Neural cell (in vitro differentiated cells): Measurements from ENCODE around the gene MPP3. TPM values are rescaled to one million over a fixed set of nuclear protein-coding genes. Genes with fewer than 3 reads are reported as not detected.

ENCODE experiments used
- H2AFZ ChIP-seq: fragments of 200-600, 300-800 bp; sonication (generic), shearing (Covaris generic); 2 replicates; pipeline ENCODE4 v1.6.0; 2014; ENCODE audit warnings: low read depth, mild to moderate bottlenecking, antibody characterized with exemption, low read length, moderate library complexity
- H3F3A ChIP-seq: fragments of 200-600 bp; shearing (Covaris generic); 2 replicates; pipeline ENCODE4 v1.6.1; 2016; ENCODE audit warnings: mild to moderate bottlenecking, moderate library complexity, mixed read lengths, antibody characterized with exemption, low read length; ENCODE audit not compliant: insufficient read depth, poor library complexity, severe bottlenecking
- H3K27ac ChIP-seq: fragments of 200-600, 300-800 bp; sonication (generic), shearing (Covaris generic); 2 replicates; pipeline ENCODE4 v1.5.1; 2014; ENCODE audit warnings: mild to moderate bottlenecking, low read length, moderate library complexity
- H3K27me3 ChIP-seq: fragments of 300-800, 200-600 bp; sonication (generic), shearing (Covaris generic); 2 replicates; pipeline ENCODE4 v1.6.0; 2014; ENCODE audit warnings: mild to moderate bottlenecking, low read depth, low read length, moderate library complexity; ENCODE audit not compliant: insufficient read depth
- H3K36me3 ChIP-seq: fragments of 300-800, 200-600 bp; sonication (generic), shearing (Covaris generic); 2 replicates; pipeline ENCODE4 v1.5.1; 2014; ENCODE audit warnings: mild to moderate bottlenecking, antibody characterized with exemption, low read length, moderate library complexity; ENCODE audit not compliant: insufficient read depth
- H3K4me2 ChIP-seq: fragments of 300-800, 200-600 bp; sonication (generic), shearing (Covaris generic); 2 replicates; pipeline ENCODE4 v1.6.0; 2014; ENCODE audit warnings: mild to moderate bottlenecking, low read length
- H3K4me3 ChIP-seq: fragments of 300-800, 200-600 bp; sonication (generic), shearing (Covaris generic); 2 replicates; pipeline ENCODE4 v1.5.1; 2014; ENCODE audit warnings: mild to moderate bottlenecking, low read length, moderate library complexity
- H3K79me2 ChIP-seq: fragments of 200-600 bp; shearing (Covaris generic); replicated peaks from 2 replicates; pipeline ENCODE4 v1.6.0; 2014; ENCODE audit warnings: mild to moderate bottlenecking, low read length, moderate library complexity; ENCODE audit not compliant: insufficient read depth
- H3K9ac ChIP-seq: fragments of 300-800, 200-600 bp; sonication (generic), shearing (Covaris generic); 2 replicates; pipeline ENCODE4 v1.6.1; 2016; ENCODE audit warnings: mild to moderate bottlenecking, low read length, mixed read lengths
- H3K9me2 ChIP-seq: fragments of 200-600 bp; shearing (Covaris generic); 2 replicates; pipeline ENCODE4 v1.6.1; 2016; ENCODE audit warnings: mild to moderate bottlenecking, low read length, mixed read lengths; ENCODE audit not compliant: insufficient read depth
- H3K9me3 ChIP-seq: fragments of 200-600, 300-800 bp; sonication (generic), shearing (Covaris generic); 2 replicates; pipeline ENCODE4 v1.6.1; 2016; ENCODE audit warnings: mild to moderate bottlenecking, mixed run types, low read length, moderate library complexity, mixed read lengths
- H4K20me1 ChIP-seq: fragments of 200-600 bp; shearing (Covaris generic); 2 replicates; pipeline ENCODE4 v1.6.1; 2016; ENCODE audit warnings: mild to moderate bottlenecking, mixed run types; ENCODE audit not compliant: insufficient read depth
- EP300 ChIP-seq: fragments of 450-650 bp; conservative IDR thresholded peaks from 2 replicates; pipeline ENCODE4 v1.6.1; 2014; ENCODE audit warnings: antibody characterized with exemption, mild to moderate bottlenecking, moderate library complexity; ENCODE audit not compliant: poor library complexity, severe bottlenecking
- EZH2 ChIP-seq: fragments of 200-600, 300-800 bp; shearing (Covaris generic), sonication (generic); IDR thresholded peaks from 2 replicates; pipeline ENCODE4 v1.6.1; 2014; ENCODE audit warnings: antibody characterized with exemption, low read length, borderline replicate concordance, mild to moderate bottlenecking; ENCODE audit not compliant: insufficient read depth, poor library complexity, severe bottlenecking
- MXI1 ChIP-seq: fragments of 450-650 bp; conservative IDR thresholded peaks from 2 replicates; pipeline ENCODE4 v1.6.1; 2014; ENCODE audit warnings: antibody characterized with exemption, mild to moderate bottlenecking; ENCODE audit not compliant: poor library complexity, severe bottlenecking
- POLR2AphosphoS5 ChIP-seq: IDR thresholded peaks from 2 replicates; pipeline ENCODE4 v1.6.1; 2012
- RAD21 ChIP-seq: fragments of 450-650 bp; conservative IDR thresholded peaks from 2 replicates; pipeline ENCODE4 v1.6.1; 2014; ENCODE audit warnings: antibody characterized with exemption, mild to moderate bottlenecking, moderate library complexity
- SMC3 ChIP-seq: fragments of 450-650 bp; conservative IDR thresholded peaks from 2 replicates; pipeline ENCODE4 v1.6.1; 2014; ENCODE audit warnings: antibody characterized with exemption, mild to moderate bottlenecking, moderate library complexity; ENCODE audit not compliant: poor library complexity
- TAF1 ChIP-seq: IDR thresholded peaks from 2 replicates; pipeline ENCODE4 v1.6.1; 2012; ENCODE audit warnings: low read depth
- polyA plus RNA-seq: library from polyadenylated mRNA; depleted of rRNA; stranded (reverse); fragments of >200 nt; gene quantifications from 2 replicates; pipeline ENCODE4 v1.2.3, GENCODE V29; 2014
- TF ChIP-seq, protein P1 (sequence below): fragments of 450-650 bp; IDR thresholded peaks from 2 replicates; pipeline ENCODE4 v1.5.1; 2014; ENCODE audit warnings: antibody characterized with exemption, mild to moderate bottlenecking, moderate library complexity; ENCODE audit not compliant: poor library complexity, severe bottlenecking
- TF ChIP-seq, protein P2 (sequence below): IDR thresholded peaks from 2 replicates; pipeline ENCODE4 v1.6.1; 2012; ENCODE audit warnings: borderline replicate concordance

MPP3 gene
- polyA plus RNA-seq, 1 donor from 2014 or later, result 48.1 TPM

DNA sequence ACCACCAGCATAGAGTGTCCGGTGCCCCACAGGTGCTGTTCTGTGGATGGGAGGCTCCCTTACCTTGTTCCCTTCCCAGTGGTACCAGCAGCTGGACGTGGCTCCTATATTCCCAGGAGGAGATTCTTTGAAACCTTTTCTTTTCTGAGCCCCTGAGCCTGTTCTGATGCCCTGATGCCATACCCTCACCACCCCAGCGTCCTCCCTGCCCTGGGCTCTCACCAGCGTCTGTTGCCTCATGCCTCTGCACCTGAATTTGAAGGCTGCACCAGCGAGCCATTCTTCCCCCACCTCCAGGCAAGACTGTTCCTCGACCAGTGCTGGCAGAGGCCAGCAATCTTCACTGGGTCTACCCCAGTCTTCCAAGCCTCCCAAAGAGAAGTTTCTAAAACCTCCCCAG, 74.9 kb downstream of the MPP3 start:
- Histone ChIP-seq H3K4me3 (no peak overlapping the region), H3F3A (no peaks in the 10 kb centered on the region), H3K9me3 (no peaks in the 10 kb centered on the region), H3K36me3 (no peaks in the 10 kb centered on the region), H3K9me2 (no peaks in the 10 kb centered on the region), H3K9ac (no peak overlapping the region), H3K79me2 (no peaks in the 10 kb centered on the region), H4K20me1 (no peaks in the 10 kb centered on the region), H3K27ac (no peak overlapping the region), H2AFZ (no peak overlapping the region), H3K4me2 (no peak overlapping the region), H3K27me3 (peaks cover 27% of the 10 kb centered on the region)
- TF ChIP-seq, protein P1, sequence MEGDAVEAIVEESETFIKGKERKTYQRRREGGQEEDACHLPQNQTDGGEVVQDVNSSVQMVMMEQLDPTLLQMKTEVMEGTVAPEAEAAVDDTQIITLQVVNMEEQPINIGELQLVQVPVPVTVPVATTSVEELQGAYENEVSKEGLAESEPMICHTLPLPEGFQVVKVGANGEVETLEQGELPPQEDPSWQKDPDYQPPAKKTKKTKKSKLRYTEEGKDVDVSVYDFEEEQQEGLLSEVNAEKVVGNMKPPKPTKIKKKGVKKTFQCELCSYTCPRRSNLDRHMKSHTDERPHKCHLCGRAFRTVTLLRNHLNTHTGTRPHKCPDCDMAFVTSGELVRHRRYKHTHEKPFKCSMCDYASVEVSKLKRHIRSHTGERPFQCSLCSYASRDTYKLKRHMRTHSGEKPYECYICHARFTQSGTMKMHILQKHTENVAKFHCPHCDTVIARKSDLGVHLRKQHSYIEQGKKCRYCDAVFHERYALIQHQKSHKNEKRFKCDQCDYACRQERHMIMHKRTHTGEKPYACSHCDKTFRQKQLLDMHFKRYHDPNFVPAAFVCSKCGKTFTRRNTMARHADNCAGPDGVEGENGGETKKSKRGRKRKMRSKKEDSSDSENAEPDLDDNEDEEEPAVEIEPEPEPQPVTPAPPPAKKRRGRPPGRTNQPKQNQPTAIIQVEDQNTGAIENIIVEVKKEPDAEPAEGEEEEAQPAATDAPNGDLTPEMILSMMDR, result no peak
- TF ChIP-seq TAF1 (no peak), MXI1 (no peak), EP300 (no peak), SMC3 (no peak), POLR2AphosphoS5 (no peak), RAD21 (no peak), EZH2 (no peak)
- TF ChIP-seq, protein P2, sequence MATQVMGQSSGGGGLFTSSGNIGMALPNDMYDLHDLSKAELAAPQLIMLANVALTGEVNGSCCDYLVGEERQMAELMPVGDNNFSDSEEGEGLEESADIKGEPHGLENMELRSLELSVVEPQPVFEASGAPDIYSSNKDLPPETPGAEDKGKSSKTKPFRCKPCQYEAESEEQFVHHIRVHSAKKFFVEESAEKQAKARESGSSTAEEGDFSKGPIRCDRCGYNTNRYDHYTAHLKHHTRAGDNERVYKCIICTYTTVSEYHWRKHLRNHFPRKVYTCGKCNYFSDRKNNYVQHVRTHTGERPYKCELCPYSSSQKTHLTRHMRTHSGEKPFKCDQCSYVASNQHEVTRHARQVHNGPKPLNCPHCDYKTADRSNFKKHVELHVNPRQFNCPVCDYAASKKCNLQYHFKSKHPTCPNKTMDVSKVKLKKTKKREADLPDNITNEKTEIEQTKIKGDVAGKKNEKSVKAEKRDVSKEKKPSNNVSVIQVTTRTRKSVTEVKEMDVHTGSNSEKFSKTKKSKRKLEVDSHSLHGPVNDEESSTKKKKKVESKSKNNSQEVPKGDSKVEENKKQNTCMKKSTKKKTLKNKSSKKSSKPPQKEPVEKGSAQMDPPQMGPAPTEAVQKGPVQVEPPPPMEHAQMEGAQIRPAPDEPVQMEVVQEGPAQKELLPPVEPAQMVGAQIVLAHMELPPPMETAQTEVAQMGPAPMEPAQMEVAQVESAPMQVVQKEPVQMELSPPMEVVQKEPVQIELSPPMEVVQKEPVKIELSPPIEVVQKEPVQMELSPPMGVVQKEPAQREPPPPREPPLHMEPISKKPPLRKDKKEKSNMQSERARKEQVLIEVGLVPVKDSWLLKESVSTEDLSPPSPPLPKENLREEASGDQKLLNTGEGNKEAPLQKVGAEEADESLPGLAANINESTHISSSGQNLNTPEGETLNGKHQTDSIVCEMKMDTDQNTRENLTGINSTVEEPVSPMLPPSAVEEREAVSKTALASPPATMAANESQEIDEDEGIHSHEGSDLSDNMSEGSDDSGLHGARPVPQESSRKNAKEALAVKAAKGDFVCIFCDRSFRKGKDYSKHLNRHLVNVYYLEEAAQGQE, result no peak

DNA sequence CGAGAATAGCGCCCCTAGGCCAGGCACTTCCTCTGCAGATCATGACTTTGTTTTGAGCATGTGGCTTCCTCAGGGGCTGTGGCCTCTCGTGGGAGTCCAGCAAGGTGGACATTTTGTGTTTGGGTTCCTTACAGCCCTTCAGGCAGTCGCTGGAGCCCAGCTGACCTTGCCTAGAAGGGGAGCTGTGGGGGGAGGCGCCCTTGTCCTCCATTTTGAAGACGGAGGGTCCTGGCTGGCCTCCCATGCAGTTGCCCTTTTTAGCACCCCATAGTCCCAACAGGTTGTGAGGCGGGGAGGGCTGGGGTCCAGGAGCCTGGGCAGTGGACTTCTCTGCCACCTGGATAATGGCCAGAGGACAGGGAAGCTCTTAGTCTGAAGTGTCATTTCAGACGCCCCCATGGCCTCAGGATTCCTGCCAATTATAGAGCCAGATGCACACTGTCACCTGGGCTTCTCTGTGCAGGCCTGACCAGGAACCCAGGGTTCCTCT, 75.7 kb downstream of the MPP3 start:
- no peaks in the 10 kb centered on the region for H3K9me3 ChIP-seq
- peaks cover 27% of the 10 kb centered on the region for H3K27me3 ChIP-seq
- H3K9ac ChIP-seq, result no peak overlapping the region
- no peaks in the 10 kb centered on the region for H3K9me2 ChIP-seq
- H3K36me3 ChIP-seq, result no peaks in the 10 kb centered on the region
- no peaks in the 10 kb centered on the region for H4K20me1 ChIP-seq
- no peak for TF ChIP-seq EZH2
- H3K4me2 ChIP-seq, result no peak overlapping the region
- H3K79me2 ChIP-seq, result no peaks in the 10 kb centered on the region
- no peak overlapping the region for H3K27ac ChIP-seq
- no peaks in the 10 kb centered on the region for H3F3A ChIP-seq
- H2AFZ ChIP-seq, result no peak overlapping the region
- H3K4me3 ChIP-seq, result no peak overlapping the region

DNA sequence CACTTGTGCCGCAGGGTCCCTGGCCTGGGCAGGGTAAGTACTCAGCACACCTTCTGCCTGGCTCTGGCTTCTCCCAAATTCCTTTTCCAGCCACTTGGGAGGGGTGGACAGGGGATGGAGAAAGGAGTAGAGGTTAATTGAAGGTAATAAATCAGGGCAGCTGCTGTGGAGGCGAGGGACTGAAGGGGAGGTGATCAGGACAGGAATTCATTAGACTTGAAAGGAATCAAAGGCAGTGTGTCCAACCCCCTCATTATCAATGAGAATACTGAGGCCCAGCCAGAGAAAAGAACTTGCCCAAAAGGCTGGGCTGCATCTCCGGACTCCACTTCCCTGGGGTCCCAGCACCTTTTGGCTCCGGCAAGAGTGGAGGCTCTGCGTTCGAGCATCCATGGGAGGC, 76.7 kb downstream of the MPP3 start:
- no peaks in the 10 kb centered on the region for H3K9me3 ChIP-seq
- no peak overlapping the region for H3K9ac ChIP-seq
- no peaks in the 10 kb centered on the region for H4K20me1 ChIP-seq
- no peaks in the 10 kb centered on the region for H3F3A ChIP-seq
- H3K4me2 ChIP-seq, result no peak overlapping the region
- no peaks in the 10 kb centered on the region for H3K79me2 ChIP-seq
- no peak overlapping the region for H3K27ac ChIP-seq
- TF ChIP-seq EP300, result no peak
- TF ChIP-seq, protein P1, result no peak
- TF ChIP-seq POLR2AphosphoS5, result no peak
- TF ChIP-seq RAD21, result no peak
- TF ChIP-seq, protein P2, result no peak
- no peak for TF ChIP-seq TAF1
- no peak for TF ChIP-seq EZH2
- TF ChIP-seq MXI1, result no peak
- TF ChIP-seq SMC3, result no peak
- no peak overlapping the region for H2AFZ ChIP-seq
- peaks cover 27% of the 10 kb centered on the region for H3K27me3 ChIP-seq
- H3K36me3 ChIP-seq, result no peaks in the 10 kb centered on the region
- no peak overlapping the region for H3K4me3 ChIP-seq
- no peaks in the 10 kb centered on the region for H3K9me2 ChIP-seq
